GM12872 (cell line): Measurements from ENCODE around the gene TSPAN4.

Experiments used
- TF ChIP-seq, protein P1 (sequence below): IDR thresholded peaks from 3 replicates; pipeline ENCODE4 v1.5.1; 2011; ENCODE audit warnings: low read depth, mild to moderate bottlenecking, low read length, moderate library complexity; ENCODE audit not compliant: insufficient read depth

The TSPAN4 gene

DNA sequence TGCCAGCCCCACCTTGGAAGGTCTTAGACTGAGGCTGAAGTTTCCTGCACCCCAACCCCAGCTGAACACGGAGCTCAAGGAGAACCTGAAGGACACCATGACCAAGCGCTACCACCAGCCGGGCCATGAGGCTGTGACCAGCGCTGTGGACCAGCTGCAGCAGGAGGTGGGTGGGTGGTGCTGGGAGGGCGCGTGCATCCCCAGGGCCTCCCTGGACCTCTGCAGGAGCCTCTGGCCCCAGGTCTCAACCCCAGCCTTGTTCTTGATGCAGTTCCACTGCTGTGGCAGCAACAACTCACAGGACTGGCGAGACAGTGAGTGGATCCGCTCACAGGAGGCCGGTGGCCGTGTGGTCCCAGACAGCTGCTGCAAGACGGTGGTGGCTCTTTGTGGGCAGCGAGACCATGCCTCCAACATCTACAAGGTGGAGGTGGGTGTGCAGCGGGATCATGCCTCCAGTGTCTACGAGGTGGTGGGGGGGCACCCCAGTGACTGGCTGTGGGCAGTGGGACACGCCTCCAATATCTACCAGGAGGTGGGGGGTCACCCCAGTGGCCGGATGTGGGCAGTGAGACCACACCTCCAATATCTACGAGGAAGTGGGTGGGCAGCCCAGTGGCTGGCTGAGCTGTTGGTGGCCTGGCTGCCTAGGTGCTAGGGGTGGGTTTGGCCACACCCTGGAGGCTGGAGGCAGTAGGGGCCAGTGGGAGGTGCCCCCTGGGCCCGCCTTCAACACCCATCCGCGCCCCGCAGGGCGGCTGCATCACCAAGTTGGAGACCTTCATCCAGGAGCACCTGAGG, 5.3 kb upstream of the TSPAN4 start:
- TF ChIP-seq, protein P1, sequence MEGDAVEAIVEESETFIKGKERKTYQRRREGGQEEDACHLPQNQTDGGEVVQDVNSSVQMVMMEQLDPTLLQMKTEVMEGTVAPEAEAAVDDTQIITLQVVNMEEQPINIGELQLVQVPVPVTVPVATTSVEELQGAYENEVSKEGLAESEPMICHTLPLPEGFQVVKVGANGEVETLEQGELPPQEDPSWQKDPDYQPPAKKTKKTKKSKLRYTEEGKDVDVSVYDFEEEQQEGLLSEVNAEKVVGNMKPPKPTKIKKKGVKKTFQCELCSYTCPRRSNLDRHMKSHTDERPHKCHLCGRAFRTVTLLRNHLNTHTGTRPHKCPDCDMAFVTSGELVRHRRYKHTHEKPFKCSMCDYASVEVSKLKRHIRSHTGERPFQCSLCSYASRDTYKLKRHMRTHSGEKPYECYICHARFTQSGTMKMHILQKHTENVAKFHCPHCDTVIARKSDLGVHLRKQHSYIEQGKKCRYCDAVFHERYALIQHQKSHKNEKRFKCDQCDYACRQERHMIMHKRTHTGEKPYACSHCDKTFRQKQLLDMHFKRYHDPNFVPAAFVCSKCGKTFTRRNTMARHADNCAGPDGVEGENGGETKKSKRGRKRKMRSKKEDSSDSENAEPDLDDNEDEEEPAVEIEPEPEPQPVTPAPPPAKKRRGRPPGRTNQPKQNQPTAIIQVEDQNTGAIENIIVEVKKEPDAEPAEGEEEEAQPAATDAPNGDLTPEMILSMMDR: no peak

DNA sequence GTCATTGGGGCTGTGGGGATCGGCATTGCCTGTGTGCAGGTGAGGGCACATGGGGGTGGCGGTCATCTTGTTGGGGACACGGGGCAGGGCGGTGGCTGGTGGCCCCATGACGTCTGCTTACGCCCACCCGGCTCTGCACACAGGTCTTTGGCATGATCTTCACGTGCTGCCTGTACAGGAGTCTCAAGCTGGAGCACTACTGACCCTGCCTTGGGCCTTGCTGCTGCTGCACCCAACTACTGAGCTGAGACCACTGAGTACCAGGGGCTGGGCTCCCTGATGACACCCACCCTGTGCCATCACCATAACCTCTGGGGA, 4.7 kb upstream of the TSPAN4 start:
- TF ChIP-seq, protein P1: no peak

DNA sequence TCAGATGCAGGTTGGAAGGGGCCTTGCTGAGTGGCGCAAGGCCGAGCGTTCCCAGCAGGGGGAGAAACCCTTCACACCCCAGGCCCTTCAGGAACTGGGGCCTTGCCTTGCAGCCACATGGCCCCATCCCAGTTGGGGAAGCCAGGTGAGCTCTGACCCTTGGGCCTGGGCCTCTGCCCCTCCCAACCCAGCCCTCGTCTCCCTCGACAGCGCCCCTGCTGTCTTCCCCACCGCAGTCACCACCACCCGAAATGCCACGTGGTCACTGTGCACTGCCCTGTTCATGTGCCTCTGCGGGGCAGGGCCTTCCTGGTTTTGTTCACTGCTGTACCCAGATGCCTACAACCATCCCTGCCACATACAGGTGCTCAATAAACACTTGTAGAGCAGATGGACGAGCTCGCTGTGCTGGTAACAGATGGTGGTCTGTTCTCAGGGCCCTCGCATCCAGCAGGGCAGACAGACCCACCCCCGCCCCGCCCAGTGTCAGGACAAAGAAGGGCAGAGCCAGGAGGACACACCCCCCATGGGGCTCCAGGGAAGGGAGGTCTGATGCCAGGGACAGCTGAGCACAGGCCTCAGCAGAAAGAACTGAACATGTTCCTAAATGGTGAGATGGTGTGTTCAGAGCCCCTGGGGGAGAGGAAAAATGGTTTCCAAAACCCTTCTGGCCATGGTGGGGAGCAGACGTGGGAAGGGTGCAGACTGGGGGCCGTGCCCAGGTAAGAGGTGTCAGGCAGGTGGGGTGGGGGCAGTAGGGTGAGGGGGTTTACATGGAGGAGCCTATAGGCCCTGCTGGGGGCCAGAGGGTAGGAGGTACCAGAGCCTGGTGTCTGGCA, 4.0 kb upstream of the TSPAN4 start:
- TF ChIP-seq, protein P1: 0 out of 3 replicates have a peak, but pooled peaks have one; percentile 14

DNA sequence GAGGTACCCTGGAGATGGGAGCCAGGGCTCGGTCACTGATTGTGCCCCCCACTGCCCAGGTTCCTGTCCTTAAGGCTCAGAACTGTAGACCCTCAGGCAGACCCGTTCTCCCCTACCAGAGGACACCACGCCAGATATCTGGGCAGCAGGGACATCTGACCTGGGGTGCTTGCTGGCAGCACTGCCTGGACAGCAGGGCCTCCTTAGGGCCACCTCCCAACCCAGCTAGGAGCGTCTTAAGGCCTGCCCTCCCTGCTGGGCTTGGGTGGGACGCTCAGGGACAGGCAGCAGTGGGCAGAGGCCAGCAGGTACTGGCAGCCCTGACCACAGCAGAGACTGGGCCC, 3.4 kb upstream of the TSPAN4 start:
- TF ChIP-seq, protein P1: no peak

DNA sequence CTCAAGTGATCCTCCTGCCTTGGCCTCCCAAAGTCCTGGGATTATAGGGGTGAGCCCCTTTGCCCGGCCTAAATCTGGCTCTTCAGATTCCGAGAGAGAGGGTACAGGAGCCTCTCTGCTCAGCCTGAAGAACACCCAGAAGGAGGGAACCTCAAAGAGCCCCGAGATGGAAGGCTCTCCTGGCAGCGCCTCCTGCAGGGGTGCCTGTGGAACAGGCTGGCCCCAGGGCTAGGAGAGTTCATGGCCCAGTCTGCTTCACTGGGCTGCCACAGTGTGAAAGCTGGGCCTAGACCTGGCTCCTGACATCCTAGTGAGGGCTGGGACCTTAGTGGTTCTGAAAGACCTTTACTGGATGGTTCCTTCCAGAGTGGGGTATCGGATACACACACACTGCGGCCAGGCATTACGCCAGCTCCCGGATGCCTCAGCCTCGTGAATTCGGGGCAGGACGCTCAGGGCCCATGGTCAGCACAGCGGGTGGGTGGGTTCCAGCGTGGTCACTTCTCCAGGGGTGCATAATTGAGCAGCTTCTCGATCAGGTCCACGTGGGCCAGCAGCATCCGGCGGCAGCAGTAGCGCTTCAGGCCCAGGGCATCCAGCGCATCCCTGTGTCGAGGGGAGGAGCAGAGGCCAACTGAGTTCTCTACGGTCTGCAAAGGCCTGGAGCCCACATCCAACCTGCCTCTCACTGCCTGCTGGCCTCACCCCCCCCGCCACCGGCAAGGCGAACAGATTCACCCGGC, 2.6 kb upstream of the TSPAN4 start:
- TF ChIP-seq, protein P1: peak; percentile 52

DNA sequence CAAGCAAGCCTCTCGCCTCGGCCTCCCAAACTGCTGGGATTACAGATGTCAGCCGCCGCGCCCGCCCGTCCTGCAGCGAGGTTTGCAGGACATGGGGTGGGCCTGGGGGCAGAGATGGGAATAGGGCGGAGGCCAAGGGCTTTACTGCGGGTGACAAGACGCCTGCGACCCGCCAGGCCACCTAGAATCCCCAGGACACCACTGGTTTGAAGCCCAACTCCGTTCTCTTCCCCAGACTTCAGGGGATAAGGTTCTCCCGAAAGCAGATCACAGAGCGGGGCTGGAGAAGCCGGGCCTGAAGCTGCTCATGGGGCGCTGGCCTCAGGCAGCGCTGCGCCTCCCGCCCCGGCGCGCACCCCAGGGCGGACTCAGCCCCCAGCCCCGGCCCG, 677 bp upstream of the TSPAN4 start:
- TF ChIP-seq, protein P1: no peak

DNA sequence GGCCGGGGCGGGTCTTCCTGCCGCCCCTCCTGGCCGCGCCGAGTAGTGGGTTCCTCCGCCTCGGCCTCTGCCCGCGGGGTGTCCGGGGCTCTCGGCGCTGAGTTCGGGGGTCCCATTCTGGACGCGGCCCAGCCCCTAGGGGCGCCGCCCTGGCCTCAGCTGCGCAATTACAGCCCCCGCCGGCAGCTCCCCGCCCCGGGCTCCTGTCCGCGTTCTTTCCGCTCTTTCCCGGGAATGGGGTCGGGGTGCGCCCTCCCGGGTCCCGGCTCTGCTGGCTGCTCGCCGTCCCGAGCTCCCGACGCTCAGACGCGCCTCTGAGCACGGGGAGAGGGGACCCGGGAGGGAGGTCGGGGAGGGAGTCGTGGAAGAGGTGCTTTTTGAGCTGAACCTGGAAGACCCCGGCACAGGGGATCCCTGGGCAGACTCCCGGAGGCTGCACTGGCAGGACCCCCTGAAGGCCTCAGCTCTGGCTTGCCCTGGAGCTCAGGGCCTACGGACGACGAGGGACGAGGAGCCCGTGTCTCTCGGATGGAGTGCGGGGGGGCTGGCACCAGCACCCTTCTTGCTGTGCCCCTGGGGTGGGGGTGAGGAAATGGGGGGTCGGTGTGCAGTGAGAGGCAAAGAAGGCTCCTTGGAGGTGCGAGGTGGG, 558 bp downstream of the TSPAN4 start:
- TF ChIP-seq, protein P1: peak; percentile 11; the same call in 1 of the 3 replicates
